Measurements from ENCODE around the gene REPIN1. TPM values are rescaled to one million over a fixed set of nuclear protein-coding genes. Genes with fewer than 3 reads are reported as not detected.

REPIN1 gene
- total and polyA plus RNA-seq, 9 of the 15 experiments (the other 6 are each of a cell fraction or from before 2014, with no cell fraction given): 8.1 to 283 (median 94.3) TPM

DNA sequence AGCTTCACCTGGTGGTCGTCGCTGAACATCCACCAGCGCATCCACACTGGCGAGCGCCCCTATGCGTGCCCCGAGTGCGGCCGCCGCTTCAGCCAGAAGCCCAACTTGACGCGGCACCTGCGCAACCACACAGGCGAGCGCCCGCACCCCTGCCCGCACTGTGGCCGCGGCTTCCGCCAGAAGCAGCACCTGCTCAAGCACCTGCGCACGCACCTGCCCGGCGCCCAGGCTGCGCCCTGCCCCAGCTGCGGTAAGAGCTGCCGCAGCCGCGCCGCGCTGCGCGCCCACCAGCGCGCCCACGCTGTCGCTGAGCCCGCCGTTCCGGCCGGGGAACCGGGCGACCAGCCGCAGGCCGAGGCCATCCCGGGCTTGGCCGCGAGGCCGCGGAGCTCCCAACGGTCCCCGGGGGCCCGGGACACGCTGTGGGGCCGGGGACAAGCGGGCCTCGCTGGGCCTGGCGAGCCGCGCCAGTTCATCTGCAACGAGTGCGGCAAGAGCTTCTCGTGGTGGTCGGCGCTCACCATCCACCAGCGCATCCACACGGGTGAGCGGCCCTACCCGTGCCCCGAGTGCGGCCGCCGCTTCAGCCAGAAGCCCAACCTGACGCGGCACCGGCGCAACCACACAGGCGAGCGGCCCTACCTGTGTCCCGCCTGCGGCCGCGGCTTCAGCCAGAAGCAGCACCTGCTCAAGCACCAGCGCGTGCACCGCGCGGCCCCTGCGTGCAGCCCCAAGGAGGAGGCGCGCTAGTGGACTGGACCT is 28.9 kb downstream of the REPIN1 start:
- intact Hi-C loops (cut with micrococcal nuclease) (no loop called here), in situ Hi-C loops (cut with MboI) (no loop called here)
- no peaks in the 10 kb centered on the region; the same call in 2 of the 3 replicates for H3K79me2 ChIP-seq (ENCODE audit: control insufficient read depth, insufficient read depth, low read length)
- DNase-seq (ENCODE audit: extremely low read depth in 1 of 4, low spot score in 3 of 4) (no peak), FAIRE-seq (no peak), ATAC-seq (no peak)
- H3K4me1 ChIP-seq (replicated peaks in 1 of 2; ENCODE audit: control insufficient read depth in 2 of 2, insufficient read depth in 2 of 2, low read length in 2 of 2): peaks cover 32 to 35% of the 10 kb centered on the region in 2 experiments
- peaks cover 8% of the 10 kb centered on the region for H3K9me1 ChIP-seq (ENCODE audit: control insufficient read depth, insufficient read depth, low read length)
- WGBS (ENCODE audit: insufficient coverage, low coverage, missing lambda C conversion rate): 97% methylated on average over 53 of the region's 91 CpGs
- peaks cover 38% of the 10 kb centered on the region for H3K36me3 ChIP-seq (ENCODE audit: control insufficient read depth, insufficient read depth, low read length)
- no peaks in the 10 kb centered on the region for H4K20me1 ChIP-seq (replicated peaks; ENCODE audit: control insufficient read depth, insufficient read depth, low read length)
- no peaks in the 10 kb centered on the region for H3K9me3 ChIP-seq (replicated peaks; ENCODE audit: control insufficient read depth, insufficient read depth, low read depth, low read length)
- H3K4me3 ChIP-seq: no peak overlapping the region
- no TSS peak for BruUV-seq (replicated peaks)
- TF ChIP-seq, protein P1, sequence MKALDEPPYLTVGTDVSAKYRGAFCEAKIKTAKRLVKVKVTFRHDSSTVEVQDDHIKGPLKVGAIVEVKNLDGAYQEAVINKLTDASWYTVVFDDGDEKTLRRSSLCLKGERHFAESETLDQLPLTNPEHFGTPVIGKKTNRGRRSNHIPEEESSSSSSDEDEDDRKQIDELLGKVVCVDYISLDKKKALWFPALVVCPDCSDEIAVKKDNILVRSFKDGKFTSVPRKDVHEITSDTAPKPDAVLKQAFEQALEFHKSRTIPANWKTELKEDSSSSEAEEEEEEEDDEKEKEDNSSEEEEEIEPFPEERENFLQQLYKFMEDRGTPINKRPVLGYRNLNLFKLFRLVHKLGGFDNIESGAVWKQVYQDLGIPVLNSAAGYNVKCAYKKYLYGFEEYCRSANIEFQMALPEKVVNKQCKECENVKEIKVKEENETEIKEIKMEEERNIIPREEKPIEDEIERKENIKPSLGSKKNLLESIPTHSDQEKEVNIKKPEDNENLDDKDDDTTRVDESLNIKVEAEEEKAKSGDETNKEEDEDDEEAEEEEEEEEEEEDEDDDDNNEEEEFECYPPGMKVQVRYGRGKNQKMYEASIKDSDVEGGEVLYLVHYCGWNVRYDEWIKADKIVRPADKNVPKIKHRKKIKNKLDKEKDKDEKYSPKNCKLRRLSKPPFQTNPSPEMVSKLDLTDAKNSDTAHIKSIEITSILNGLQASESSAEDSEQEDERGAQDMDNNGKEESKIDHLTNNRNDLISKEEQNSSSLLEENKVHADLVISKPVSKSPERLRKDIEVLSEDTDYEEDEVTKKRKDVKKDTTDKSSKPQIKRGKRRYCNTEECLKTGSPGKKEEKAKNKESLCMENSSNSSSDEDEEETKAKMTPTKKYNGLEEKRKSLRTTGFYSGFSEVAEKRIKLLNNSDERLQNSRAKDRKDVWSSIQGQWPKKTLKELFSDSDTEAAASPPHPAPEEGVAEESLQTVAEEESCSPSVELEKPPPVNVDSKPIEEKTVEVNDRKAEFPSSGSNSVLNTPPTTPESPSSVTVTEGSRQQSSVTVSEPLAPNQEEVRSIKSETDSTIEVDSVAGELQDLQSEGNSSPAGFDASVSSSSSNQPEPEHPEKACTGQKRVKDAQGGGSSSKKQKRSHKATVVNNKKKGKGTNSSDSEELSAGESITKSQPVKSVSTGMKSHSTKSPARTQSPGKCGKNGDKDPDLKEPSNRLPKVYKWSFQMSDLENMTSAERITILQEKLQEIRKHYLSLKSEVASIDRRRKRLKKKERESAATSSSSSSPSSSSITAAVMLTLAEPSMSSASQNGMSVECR (CRISPR knock-in tag; IDR thresholded peaks at IDR 0.05): 0 out of 2 replicates have a peak, but pooled peaks have one; percentile 28
- TF ChIP-seq NFE2L1 (tag; IDR thresholded peaks at IDR 0.05; ENCODE audit: borderline replicate concordance, low read depth) (no peak), POLR2G (IDR thresholded peaks at IDR 0.05; ENCODE audit: low read depth, low read length) (0 out of 2 replicates have a peak, but pooled peaks have one; percentile 9)
- TF ChIP-seq, protein P2, sequence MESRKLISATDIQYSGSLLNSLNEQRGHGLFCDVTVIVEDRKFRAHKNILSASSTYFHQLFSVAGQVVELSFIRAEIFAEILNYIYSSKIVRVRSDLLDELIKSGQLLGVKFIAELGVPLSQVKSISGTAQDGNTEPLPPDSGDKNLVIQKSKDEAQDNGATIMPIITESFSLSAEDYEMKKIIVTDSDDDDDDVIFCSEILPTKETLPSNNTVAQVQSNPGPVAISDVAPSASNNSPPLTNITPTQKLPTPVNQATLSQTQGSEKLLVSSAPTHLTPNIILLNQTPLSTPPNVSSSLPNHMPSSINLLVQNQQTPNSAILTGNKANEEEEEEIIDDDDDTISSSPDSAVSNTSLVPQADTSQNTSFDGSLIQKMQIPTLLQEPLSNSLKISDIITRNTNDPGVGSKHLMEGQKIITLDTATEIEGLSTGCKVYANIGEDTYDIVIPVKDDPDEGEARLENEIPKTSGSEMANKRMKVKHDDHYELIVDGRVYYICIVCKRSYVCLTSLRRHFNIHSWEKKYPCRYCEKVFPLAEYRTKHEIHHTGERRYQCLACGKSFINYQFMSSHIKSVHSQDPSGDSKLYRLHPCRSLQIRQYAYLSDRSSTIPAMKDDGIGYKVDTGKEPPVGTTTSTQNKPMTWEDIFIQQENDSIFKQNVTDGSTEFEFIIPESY (CRISPR knock-in tag; IDR thresholded peaks at IDR 0.05): peak; percentile 96
- TF ChIP-seq, protein P3, sequence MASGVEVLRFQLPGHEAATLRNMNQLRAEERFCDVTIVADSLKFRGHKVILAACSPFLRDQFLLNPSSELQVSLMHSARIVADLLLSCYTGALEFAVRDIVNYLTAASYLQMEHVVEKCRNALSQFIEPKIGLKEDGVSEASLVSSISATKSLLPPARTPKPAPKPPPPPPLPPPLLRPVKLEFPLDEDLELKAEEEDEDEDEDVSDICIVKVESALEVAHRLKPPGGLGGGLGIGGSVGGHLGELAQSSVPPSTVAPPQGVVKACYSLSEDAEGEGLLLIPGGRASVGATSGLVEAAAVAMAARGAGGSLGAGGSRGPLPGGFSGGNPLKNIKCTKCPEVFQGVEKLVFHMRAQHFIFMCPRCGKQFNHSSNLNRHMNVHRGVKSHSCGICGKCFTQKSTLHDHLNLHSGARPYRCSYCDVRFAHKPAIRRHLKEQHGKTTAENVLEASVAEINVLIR (CRISPR knock-in tag; IDR thresholded peaks at IDR 0.05): no peak
- H3K4me2 ChIP-seq (ENCODE audit: insufficient read depth, low read length): no peak overlapping the region
- no peak overlapping the region for H3K27ac ChIP-seq (ENCODE audit: extremely low read depth, low read depth, low read length)
- H3K9ac ChIP-seq (ENCODE audit: insufficient read depth in 1 of 2, low read depth in 2 of 2, low read length in 2 of 2): no peak overlapping the region
- ChIA-PET POLR2A (interaction anchor here (1.4 kb wide), 1 partner anchor 9 kb away, joined by 3 read pairs; no protein-coding TSS in a partner anchor), CTCF (ENCODE audit: low intra/inter-chr PET ratio) (no interaction called here)
- no peaks in the 10 kb centered on the region for H3K27me3 ChIP-seq (ENCODE audit: control insufficient read depth in 2 of 2, insufficient read depth in 2 of 2, low read length in 2 of 2)
- H2AFZ ChIP-seq (ENCODE audit: low read depth, low read length): no peak overlapping the region

Measured in K562 (cell line).